ENCODE data around the gene CSGALNACT2.

CSGALNACT2 gene

DNA sequence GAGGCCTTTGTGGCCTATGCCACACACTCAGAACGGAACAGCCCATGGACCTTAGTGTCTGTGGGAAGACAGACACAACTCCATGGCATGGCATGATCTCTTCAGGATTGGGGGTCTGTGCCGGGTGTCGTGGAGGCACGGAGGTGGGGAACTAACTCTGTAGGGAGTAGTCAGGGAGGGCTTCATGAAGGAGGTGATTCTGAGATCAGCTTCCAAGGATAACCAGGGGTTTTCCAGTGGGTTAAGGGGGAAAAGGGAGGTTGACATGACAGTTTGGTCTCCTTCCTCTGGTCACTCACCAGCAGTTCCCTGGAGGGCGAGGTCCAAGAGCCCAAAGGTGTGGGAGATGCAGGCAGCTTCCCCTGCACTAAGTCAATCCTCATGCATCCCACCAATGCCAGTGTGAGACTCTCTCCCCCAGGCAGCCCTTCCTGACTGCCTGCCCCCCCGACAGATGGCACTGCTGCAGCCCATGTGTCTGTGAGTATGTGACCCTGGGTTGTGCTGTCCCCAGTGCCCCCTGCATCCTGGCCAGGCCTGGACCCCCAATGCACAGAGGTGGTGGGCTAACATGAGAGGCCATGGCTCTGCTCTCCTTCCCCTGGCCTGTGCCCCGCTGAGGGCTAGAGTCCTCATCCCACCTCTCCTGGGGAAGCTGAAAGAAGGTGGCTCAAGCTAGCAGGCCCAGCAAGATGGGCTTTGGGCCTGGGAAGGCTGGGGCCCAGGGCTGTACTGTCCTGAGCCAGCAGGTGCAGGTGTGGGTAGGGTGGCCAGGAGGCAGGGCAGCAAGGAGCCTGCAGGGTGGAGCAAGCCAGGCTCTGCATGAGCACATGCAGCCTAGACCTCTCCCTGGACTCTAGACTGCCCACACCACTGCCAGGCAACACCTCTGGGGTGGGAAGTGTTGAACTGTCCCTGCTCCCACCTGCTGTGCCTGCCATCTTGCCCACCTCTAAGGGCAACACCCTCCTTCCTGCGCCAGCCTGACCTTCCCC is 88.9 kb downstream of the CSGALNACT2 start:
- no peak overlapping the region for H3K9ac ChIP-seq (ENCODE audit: low read depth, low read length)
- H3K4me1 ChIP-seq (ENCODE audit: insufficient read depth, low read length): peaks cover 6% of the 10 kb centered on the region; the same call in 1 of the 2 replicates
- no peaks in the 10 kb centered on the region for H3K36me3 ChIP-seq (ENCODE audit: insufficient read depth, low read length)
- H3K9me3 ChIP-seq (ENCODE audit: control insufficient read depth, insufficient read depth, low read length): no peaks in the 10 kb centered on the region

DNA sequence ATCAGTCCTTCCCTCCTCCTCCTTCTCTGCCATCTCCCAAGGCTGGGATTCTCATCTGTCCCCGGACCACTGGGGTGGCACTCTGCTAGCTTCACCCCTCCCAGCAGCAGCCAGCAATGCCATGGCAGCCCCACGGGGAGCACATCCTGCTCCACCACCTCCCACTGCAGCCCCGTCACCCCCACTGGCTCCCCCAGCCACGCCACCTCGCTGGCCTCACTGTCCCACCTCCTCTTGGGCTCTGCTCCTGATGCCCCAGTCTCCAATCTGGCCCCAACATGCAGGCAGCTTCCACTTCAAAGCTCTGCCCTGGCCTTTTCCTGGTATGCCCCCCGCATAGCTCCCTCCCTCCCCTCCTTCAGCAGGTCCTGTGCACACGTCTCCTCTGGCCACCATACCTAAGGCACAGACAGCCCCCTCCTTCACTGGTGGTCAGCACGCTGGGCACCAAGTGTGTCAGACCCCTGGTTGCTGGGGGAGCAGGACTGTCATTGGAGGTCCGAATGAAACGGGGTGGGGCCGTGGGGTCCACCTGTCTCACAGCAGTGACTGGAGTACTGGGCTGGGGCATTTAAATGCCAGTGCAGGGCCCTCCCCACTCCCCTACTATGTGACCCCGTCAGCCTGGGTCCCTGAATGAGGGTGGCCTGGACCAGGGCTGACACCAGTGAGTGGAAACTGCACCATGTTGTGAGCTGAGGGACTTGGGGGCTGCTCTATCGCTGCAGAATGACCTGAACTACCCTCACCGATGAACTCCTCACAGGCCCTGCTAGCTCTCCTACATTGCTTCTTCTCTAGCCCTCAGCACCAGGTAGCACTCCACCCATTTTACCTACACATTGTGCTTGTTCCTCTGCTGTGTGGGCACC is 89.9 kb downstream of the CSGALNACT2 start:
- Histone ChIP-seq H3K4me1 (ENCODE audit: insufficient read depth, low read length) (peaks cover 6% of the 10 kb centered on the region; the same call in 1 of the 2 replicates), H3K9me3 (ENCODE audit: control insufficient read depth, insufficient read depth, low read length) (no peaks in the 10 kb centered on the region), H3K36me3 (ENCODE audit: insufficient read depth, low read length) (no peaks in the 10 kb centered on the region), H3K9ac (ENCODE audit: low read depth, low read length) (peak overlapping the region; percentile 58; the same call in 1 of the 2 replicates)

DNA sequence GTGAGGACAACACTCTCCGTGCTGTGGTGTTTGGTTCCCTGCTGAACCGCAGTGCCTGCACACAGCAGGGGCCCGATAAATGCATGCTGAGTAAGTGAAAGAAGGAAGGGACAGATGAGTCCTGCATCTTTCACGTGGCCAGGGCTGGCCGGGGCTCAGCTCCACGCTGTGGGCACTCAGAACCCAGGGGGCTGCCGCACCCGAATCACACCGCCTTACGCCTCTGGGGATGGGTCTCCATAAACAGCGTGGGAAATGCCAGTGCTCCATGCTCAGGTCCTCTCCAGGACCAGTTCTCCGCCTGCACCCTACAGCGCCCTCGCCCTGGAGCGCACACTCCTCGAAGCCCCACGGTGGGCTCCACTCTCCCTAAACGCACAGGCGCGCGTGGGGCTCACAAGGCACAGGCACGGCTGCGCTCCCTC is 90.5 kb downstream of the CSGALNACT2 start:
- Histone ChIP-seq H3K9ac (ENCODE audit: low read depth, low read length) (peak overlapping the region; percentile 58; the same call in 1 of the 2 replicates), H3K4me1 (ENCODE audit: insufficient read depth, low read length) (peaks cover 6% of the 10 kb centered on the region; the same call in 1 of the 2 replicates), H3K36me3 (ENCODE audit: insufficient read depth, low read length) (no peaks in the 10 kb centered on the region), H3K9me3 (ENCODE audit: control insufficient read depth, insufficient read depth, low read length) (no peaks in the 10 kb centered on the region)

DNA sequence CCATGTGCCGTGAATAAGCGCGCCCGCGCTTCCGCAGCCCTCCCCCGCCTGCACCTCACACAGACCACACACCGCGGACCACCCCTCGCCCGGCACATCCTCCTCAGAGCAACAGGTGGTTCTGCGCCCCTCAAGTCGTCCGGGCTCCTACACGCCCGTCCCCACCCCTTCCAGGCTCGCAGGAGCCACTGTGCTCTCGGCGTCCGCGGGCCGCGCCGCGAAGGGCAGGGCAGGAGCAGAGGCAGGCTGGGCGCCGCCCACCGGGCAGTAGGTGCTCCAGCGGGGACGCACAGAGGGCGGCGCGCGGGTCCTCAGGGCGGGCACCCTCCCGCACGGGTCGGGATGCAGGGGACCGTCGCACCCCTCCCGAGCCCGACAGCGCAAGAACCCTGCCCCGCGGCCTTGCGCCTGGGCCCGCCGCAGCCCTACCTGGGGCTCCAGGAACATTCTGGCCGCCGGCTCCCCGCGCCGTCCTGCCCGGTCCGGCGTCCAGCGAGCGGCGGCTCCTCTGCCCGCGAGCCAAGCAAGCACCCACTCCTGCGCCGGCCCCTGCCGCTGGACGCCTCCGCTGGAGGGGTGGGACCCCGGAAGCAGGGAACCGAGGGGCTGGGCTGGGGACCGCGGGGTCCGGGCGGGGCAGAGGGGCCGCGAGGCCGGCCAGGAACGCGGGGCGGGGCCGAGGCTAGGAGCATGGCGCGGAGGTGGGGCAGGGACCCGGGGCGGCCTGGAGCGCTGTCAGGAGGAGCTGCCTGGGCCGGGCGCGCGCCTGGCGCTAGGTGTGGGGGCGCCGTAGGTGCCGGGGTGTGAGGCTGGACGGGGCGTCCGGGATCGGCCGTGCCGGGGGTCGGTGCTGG is 91.2 kb downstream of the CSGALNACT2 start:
- Histone ChIP-seq H3K4me1 (ENCODE audit: insufficient read depth, low read length) (peaks cover 6% of the 10 kb centered on the region; the same call in 1 of the 2 replicates), H3K9ac (ENCODE audit: low read depth, low read length) (peak overlapping the region; percentile 58; the same call in 1 of the 2 replicates), H3K36me3 (ENCODE audit: insufficient read depth, low read length) (no peaks in the 10 kb centered on the region), H3K9me3 (ENCODE audit: control insufficient read depth, insufficient read depth, low read length) (no peaks in the 10 kb centered on the region)

DNA sequence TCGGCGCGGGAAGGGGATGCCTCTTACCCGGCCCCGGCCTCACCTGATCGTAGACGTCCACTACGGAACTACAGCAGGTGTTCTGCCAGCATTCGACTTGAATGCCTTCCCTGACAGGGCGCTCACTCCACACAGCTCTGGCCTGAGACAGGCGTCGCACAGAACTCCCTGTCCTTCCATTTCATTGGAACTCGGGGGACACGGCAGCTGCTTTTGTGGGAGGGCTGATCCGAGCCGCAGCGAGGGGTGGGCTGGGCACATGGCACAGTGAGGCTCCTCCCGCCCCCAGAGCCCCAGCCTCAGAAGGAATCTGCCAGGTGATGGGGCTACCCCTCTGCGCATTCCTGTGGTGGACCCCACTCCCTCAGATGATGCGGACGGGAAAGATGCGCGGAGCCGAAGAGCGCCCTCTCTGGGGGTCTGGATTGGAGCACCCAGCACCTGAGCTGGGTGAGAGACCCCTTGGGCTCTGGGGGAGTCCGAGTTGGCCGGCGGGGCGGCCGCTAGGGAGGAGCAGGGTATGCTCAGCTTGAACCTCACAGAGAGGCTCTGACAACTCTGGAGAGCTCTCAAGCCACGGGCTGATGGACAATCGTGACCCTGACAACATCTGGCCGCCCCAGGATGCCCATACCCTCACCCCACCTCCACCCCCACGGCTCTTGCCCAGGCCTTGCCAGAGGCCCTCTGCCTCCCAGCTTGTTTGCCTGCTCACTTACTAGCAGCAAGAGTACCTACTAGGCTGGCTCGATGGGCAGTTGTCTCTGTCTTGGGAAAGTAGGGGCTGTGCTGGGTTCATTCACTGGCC is 92.1 kb downstream of the CSGALNACT2 start:
- Histone ChIP-seq H3K36me3 (ENCODE audit: insufficient read depth, low read length) (no peaks in the 10 kb centered on the region), H3K4me1 (ENCODE audit: insufficient read depth, low read length) (peaks cover 6% of the 10 kb centered on the region; the same call in 1 of the 2 replicates), H3K9me3 (ENCODE audit: control insufficient read depth, insufficient read depth, low read length) (no peaks in the 10 kb centered on the region), H3K9ac (ENCODE audit: low read depth, low read length) (peak overlapping the region; percentile 58; the same call in 1 of the 2 replicates)

DNA sequence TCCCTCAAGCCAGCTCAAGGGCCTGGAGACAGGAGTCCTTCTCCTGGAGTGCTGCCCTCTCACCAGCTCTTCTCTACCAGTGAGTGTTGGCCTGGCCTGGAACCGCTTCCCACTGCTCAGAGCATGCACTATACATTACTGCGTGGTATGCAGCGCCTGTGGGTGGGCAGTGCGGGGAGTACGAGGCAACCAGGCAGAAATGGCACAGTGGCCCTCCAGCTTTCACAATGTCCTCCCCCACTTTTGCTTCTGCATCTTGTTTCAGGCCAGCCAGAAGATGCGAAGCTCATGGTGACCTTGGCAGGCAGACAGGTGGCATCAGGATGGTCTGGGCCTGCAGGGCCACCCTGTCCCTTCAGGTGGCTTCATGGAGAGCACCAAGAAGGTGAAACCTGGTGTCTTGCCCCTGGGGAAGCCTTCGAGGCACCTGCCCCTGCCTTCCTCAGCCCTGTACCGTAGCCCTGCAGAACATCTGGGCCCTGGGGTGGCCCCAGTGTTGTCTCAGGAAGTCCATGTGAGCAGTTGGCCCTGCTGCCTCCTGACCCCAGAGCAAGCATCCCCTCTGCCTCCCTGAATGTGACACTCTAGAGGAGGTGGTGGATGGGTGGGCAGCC is 92.8 kb downstream of the CSGALNACT2 start:
- H3K36me3 ChIP-seq (ENCODE audit: insufficient read depth, low read length): no peaks in the 10 kb centered on the region
- H3K4me1 ChIP-seq (ENCODE audit: insufficient read depth, low read length): peaks cover 6% of the 10 kb centered on the region; the same call in 1 of the 2 replicates
- no peak overlapping the region for H3K9ac ChIP-seq (ENCODE audit: low read depth, low read length)
- no peaks in the 10 kb centered on the region for H3K9me3 ChIP-seq (ENCODE audit: control insufficient read depth, insufficient read depth, low read length)

DNA sequence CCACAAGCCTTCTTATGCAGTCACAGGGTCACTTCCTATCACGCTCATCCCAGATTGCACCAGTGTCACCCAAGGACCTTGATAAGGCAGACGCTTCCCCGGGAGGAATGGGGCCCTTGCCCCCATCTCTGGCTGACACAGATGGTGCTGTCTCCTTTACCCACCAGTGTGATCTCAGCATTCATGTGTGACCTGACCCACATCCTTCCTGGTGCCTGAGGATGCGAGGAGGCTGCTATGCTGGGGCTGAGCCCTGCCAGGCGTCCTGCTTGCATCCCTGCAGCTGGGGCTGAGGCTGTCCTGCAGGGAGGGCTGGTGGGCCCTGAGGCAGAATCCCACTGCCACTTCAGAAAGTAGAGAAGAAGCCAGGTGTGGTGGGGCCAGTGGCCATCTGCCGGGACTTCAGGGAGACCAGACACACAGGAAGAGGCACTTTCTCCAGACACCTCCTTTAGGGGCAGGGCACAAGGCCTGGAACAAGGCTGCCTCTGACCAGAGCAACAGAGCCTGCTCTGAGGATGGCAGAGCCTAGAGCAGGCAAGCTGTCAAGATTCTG is 93.4 kb downstream of the CSGALNACT2 start:
- Histone ChIP-seq H3K36me3 (ENCODE audit: insufficient read depth, low read length) (no peaks in the 10 kb centered on the region), H3K4me1 (ENCODE audit: insufficient read depth, low read length) (peaks cover 6% of the 10 kb centered on the region; the same call in 1 of the 2 replicates), H3K9me3 (ENCODE audit: control insufficient read depth, insufficient read depth, low read length) (no peaks in the 10 kb centered on the region), H3K9ac (ENCODE audit: low read depth, low read length) (no peak overlapping the region)

DNA sequence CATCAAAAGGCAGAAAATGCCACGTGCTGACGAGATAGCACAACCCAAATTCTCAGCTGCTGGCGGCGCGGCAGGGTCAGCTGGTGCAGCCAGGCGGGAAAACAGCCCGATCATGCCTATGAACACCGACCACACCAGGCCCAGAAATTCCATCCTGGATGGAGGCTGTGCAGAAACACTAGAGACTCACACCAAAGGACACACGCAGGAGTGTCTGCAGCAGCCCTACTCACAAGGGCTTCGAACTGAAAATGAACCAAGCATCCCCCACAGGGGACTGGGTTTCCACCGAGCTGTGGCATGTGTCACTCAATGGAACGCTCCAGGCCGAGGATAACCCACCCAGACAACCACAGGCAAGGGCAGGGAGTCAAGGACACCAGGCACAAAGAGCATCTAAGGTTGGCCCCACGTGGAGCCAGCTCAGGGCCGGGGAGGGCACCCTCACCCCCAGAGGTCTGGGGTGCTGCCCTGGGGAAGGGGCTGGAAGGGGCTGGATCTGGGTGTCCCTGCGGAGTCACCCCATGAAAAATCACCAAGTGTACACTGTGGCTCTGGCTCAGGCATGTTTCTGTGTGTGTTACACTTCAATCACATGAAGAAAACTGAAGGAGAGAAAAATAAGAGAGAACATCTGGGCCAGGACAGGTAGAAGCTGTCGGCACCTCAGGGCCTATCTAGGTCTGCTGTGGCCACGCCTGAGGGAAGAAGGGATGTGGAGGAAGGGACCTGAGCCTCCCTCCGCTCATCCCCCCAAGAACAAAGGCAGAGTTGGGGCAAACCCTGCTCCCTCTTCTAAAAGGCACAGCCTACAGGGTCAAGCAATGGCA is 95.6 kb downstream of the CSGALNACT2 start:
- Histone ChIP-seq H3K36me3 (ENCODE audit: insufficient read depth, low read length) (no peaks in the 10 kb centered on the region), H3K4me1 (ENCODE audit: insufficient read depth, low read length) (no peaks in the 10 kb centered on the region; the same call in 1 of the 2 replicates), H3K9me3 (ENCODE audit: control insufficient read depth, insufficient read depth, low read length) (no peaks in the 10 kb centered on the region), H3K9ac (ENCODE audit: low read depth, low read length) (no peak overlapping the region)

DNA sequence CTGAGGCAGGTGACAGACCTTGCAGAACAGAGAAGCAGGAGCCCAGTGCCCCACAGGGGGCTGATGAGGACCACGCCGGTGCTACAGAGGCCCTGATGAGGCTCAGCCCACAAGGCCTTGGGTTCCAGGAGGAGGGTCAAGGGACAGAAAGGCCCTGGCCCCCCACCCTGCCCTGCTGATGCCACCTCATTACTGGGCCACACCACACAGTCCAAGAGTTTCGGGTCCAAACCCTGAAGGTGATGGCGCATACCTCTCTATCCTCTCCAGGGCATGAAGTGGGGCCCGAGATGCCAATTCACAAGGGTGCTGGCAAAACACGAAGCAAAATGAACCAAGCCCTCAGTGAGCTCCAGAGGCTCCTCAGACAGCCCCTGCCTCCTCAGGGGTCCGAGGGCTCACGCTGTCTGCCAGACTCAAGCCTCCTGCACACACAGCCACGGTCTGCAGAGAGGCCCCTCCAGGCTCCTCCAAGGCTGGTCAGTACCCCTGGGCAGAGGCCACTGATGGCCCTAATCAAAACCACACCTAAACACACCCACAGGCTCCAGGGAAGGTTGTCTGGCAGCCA is 96.3 kb downstream of the CSGALNACT2 start:
- no peaks in the 10 kb centered on the region for H3K9me3 ChIP-seq (ENCODE audit: control insufficient read depth, insufficient read depth, low read length)
- no peaks in the 10 kb centered on the region for H3K36me3 ChIP-seq (ENCODE audit: insufficient read depth, low read length)
- H3K9ac ChIP-seq (ENCODE audit: low read depth, low read length): no peak overlapping the region
- no peaks in the 10 kb centered on the region for H3K4me1 ChIP-seq (ENCODE audit: insufficient read depth, low read length)

Measured in ES-I3 (cell line).